ENCODE measurements around the gene YY2. TPM values are rescaled to one million over a fixed set of nuclear protein-coding genes. Genes with fewer than 3 reads are reported as not detected.

Gene YY2
- total and polyA plus RNA-seq, 2 of the 8 experiments (the other 6 are each of a cell fraction or from before 2014, with no cell fraction given), result 0.60 to 1.5 TPM

DNA sequence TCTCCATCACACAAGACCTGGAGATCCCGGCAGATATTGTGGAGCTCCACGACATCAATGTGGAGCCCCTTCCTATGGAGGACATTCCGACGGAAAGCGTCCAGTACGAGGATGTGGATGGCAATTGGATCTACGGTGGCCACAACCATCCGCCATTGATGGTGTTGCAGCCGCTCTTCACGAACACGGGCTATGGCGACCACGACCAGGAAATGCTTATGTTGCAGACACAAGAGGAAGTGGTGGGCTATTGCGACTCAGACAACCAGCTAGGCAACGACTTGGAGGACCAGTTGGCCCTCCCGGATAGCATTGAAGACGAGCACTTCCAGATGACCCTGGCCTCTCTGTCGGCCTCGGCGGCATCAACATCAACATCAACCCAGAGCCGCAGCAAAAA is 717 bp downstream of the YY2 start:
- H3K4me1 ChIP-seq (replicated peaks in 1 of 4; ENCODE audit: control insufficient read depth in 3 of 4, insufficient read depth in 4 of 4, low read length in 3 of 4), result no peaks in the 10 kb centered on the region
- H3K23me2 ChIP-seq (ENCODE audit: low read depth, low read length), result no peaks in the 10 kb centered on the region
- H3K14ac ChIP-seq (ENCODE audit: insufficient read length), result no peak overlapping the region
- H3K4me3 ChIP-seq (ENCODE audit: extremely low read depth in 1 of 4, insufficient read depth in 2 of 4, low read depth in 3 of 4, low read length in 4 of 4), result no peak overlapping the region
- no peak overlapping the region for H2BK20ac ChIP-seq (ENCODE audit: low read length)
- no peak overlapping the region for H2BK15ac ChIP-seq (ENCODE audit: low read length)
- H3K79me1 ChIP-seq (ENCODE audit: low read depth, low read length), result no peaks in the 10 kb centered on the region
- H2BK120ac ChIP-seq (replicated peaks; ENCODE audit: low read depth, low read length), result no peak overlapping the region
- no peak for TF ChIP-seq RNF2 (IDR thresholded peaks at IDR 0.05; ENCODE audit: borderline replicate concordance, low read depth, low read length, missing control alignments, poor library complexity, severe bottlenecking)
- TF ChIP-seq CHD1 (IDR thresholded peaks at IDR 0.05; ENCODE audit: low read depth, low read length), result no peak
- TF ChIP-seq EGR1 (IDR thresholded peaks at IDR 0.05; ENCODE audit: borderline replicate concordance, low read depth, low read length), result no peak
- no peak for FAIRE-seq
- DNase-seq (ENCODE audit: low read depth in 1 of 2, low spot score in 2 of 2), result no peak
- H2AK5ac ChIP-seq (ENCODE audit: low read depth, low read length), result no peak overlapping the region
- WGBS, 2 experiments (ENCODE audit: extremely low coverage in 1 of 2, insufficient coverage in 1 of 2, insufficient read length in 1 of 2, insufficient replicate concordance in 2 of 2, low coverage in 1 of 2, low lambda C conversion rate in 2 of 2, missing lambda C conversion rate in 1 of 2), result 96% methylated on average over 21 of the region's 21 CpGs; no CpG with 5 or more reads in 1 of the 2 experiments
- H3K27me3 ChIP-seq (replicated peaks in 1 of 4; ENCODE audit: control insufficient read depth in 3 of 4, extremely low read depth in 1 of 4, insufficient read depth in 3 of 4, low read length in 3 of 4), result no peaks in the 10 kb centered on the region
- no peak overlapping the region for H3K23ac ChIP-seq (ENCODE audit: insufficient read length)
- H2BK12ac ChIP-seq (ENCODE audit: low read depth, low read length), result no peak overlapping the region
- no peak overlapping the region for H3K18ac ChIP-seq (ENCODE audit: extremely low read depth, low read length)
- no peak overlapping the region for H2AFZ ChIP-seq (ENCODE audit: low read length)
- ChIA-PET POLR2A (ENCODE audit: partially characterized antibody) (no interaction called here), CTCF (ENCODE audit: partially characterized antibody) (no interaction called here)
- H3K9ac ChIP-seq (replicated peaks in 1 of 4; ENCODE audit: extremely low read depth in 1 of 4, low read depth in 3 of 4, low read length in 3 of 4), result no peak overlapping the region
- H3K79me2 ChIP-seq (ENCODE audit: control insufficient read depth in 1 of 2, insufficient read depth in 2 of 2, low read length in 2 of 2), result no peaks in the 10 kb centered on the region
- no peak overlapping the region for H2BK5ac ChIP-seq (ENCODE audit: low read depth, low read length)
- H4K5ac ChIP-seq (ENCODE audit: insufficient read length, low read depth, low read length), result no peak overlapping the region
- H4K20me1 ChIP-seq (replicated peaks in 1 of 2; ENCODE audit: control insufficient read depth in 1 of 2, insufficient read depth in 2 of 2, low read length in 2 of 2), result no peaks in the 10 kb centered on the region
- no peak overlapping the region for H4K91ac ChIP-seq (replicated peaks; ENCODE audit: insufficient read length, low read length)
- no peak overlapping the region for H3K4me2 ChIP-seq (ENCODE audit: insufficient read depth in 1 of 2, low read depth in 2 of 2, low read length in 2 of 2)
- H3K56ac ChIP-seq (replicated peaks; ENCODE audit: insufficient read length, low read depth, low read length), result no peak overlapping the region
- no peak overlapping the region for H4K8ac ChIP-seq (ENCODE audit: extremely low read depth, insufficient read depth, low read length)
- peaks cover 0 to 15% (median 0%) of the 10 kb centered on the region in 4 experiments; a peak in 3 of 8 replicates for H3K36me3 ChIP-seq (ENCODE audit: control insufficient read depth in 2 of 4, insufficient read depth in 4 of 4, low read length in 3 of 4)
- H3K9me3 ChIP-seq (ENCODE audit: insufficient read depth in 2 of 2, low read depth in 1 of 2, low read length in 1 of 2), result no peaks in the 10 kb centered on the region
- no peak overlapping the region for H3K27ac ChIP-seq (ENCODE audit: low read depth, low read length)
- no peak overlapping the region for H3K4ac ChIP-seq (replicated peaks; ENCODE audit: insufficient read length, low read depth, low read length)
